Medulla oblongata (tissue), 1 donor: Measurements from ENCODE around the gene STEAP3.

Experiments used
- DNase-seq: peaks from one replicate; pipeline ENCODE4 v3.0.0-alpha.2; 2015; ENCODE audit errors: extremely low spot score

Gene STEAP3

GRCh38 chr2:119223521-119224390 is at the start of gene STEAP3:
Gene STEAP3, plus strand, starts transcription at chr2:119223834. Its CDS starts 7,179 bp downstream, at chr2:119231013.
- peak; percentile 61 for DNase-seq

GRCh38 chr2:119174216-119174992 is 49.2 kb upstream of the STEAP3 start:
- peak; percentile 49 for DNase-seq

- DNase-seq = no peak
These were observed 48.7 kb upstream of the STEAP3 start for GRCh38 chr2:119174993-119175347.

- DNase-seq = no peak
These were observed 48.1 kb upstream of the STEAP3 start for GRCh38 chr2:119175517-119175916.

- no peak for DNase-seq
These were observed 46.3 kb upstream of the STEAP3 start for GRCh38 chr2:119177171-119177837.

GRCh38 chr2:119177838-119178190 is 45.8 kb upstream of the STEAP3 start:
- no peak for DNase-seq

- DNase-seq = no peak
These were observed 44.9 kb upstream of the STEAP3 start for GRCh38 chr2:119178776-119179175.

- DNase-seq = no peak
These were observed 44.4 kb upstream of the STEAP3 start for GRCh38 chr2:119179202-119179601.

- no peak for DNase-seq
These were observed 43.6 kb upstream of the STEAP3 start for GRCh38 chr2:119179991-119180390.

GRCh38 chr2:119180892-119181291 is 42.7 kb upstream of the STEAP3 start:
- no peak for DNase-seq

- no peak for DNase-seq
These were observed 42.2 kb upstream of the STEAP3 start for GRCh38 chr2:119181391-119181790.

- DNase-seq = no peak
These were observed 41.7 kb upstream of the STEAP3 start for GRCh38 chr2:119181791-119182445.

GRCh38 chr2:119184512-119184911 is 39.1 kb upstream of the STEAP3 start:
- DNase-seq = no peak

GRCh38 chr2:119190321-119191111 is 33.1 kb upstream of the STEAP3 start:
- peak; percentile 22 for DNase-seq

- DNase-seq = no peak
These were observed 30.7 kb upstream of the STEAP3 start for GRCh38 chr2:119192893-119193292.

- DNase-seq = no peak
These were observed 28.6 kb upstream of the STEAP3 start for GRCh38 chr2:119195001-119195400.

- DNase-seq = no peak
These were observed 27.7 kb upstream of the STEAP3 start for GRCh38 chr2:119195887-119196286.

GRCh38 chr2:119196301-119197125 is 27.1 kb upstream of the STEAP3 start:
- DNase-seq = no peak

- no peak for DNase-seq
These were observed 26.6 kb upstream of the STEAP3 start for GRCh38 chr2:119197126-119197405.

GRCh38 chr2:119197529-119198239 is 25.9 kb upstream of the STEAP3 start:
- DNase-seq = no peak
